Cerebellar nuclear complex (tissue), 1 donor: ENCODE measurements around the gene TNFSF12.

Experiments
- DNase-seq, 2 experiments: peaks; one replicate each; lab custom pipeline; 2025; lab: John Stamatoyannopoulos, UW

TNFSF12 gene

GRCh38 chr17:7544911-7545310, 3.9 kb upstream of the TNFSF12 start:
- no peak for DNase-seq

DNA sequence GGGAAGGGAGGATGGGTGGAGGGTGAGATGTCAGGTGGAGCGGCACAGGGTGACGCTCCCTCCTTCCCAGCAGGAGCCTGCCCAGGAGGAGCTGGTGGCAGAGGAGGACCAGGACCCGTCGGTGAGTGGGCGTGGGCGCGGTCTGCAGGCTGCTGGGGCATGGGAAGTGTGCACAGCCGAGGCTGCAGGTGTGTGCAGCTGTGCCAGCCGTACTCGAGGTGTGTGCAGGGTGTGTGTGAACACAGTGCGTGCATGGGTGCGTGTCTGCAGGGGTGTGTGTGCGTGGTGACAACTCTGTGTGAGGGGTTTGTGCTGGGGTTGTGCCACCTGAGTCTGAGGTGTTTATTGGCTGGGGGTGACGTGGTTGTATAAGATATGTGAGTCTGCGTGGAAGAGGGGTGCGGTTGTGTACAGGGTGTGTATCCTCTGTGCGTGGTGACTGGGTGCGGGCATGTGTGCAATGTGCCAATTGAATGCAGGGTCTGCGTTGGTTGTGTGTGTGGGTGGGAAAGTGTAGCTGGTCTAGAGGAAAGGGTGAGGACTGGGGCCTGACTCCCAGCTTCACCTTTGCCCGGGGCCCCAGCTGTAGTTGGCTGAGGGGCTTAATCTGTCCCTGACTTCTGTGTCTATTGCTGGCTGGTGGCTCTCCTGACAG, 670 bp downstream of the TNFSF12 start:
- no peak for DNase-seq

GRCh38 chr17:7550344-7550743, 1.5 kb downstream of the TNFSF12 start:
- no peak for DNase-seq

GRCh38 chr17:7551396-7551795, 2.5 kb downstream of the TNFSF12 start:
- no peak for DNase-seq

DNA sequence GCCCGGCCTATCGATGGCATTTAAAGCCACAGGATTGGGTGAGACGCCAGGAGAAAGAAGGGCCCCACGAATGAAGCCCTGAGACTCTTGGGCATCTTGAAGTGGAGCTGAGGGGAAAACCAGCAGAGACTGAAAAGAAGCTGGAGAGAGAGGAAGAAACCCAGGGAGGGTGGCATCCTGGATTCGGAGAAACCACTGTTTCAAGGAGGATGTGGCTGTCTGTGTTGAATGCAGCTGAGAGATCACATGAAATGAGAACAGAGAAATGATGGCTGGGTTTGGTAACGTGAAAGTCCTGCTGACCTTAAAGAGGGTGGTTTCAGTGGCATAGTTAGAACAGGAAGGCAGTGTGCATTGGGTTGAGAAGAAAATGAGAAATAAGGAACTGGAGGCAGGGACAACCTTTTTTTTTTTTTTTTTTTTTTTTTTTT, 3.8 kb downstream of the TNFSF12 start:
- DNase-seq: no peak

- no peak for DNase-seq
These were observed 4.5 kb downstream of the TNFSF12 start for GRCh38 chr17:7553356-7553755.

GRCh38 chr17:7555320-7555948, 6.6 kb downstream of the TNFSF12 start:
- no peak for DNase-seq

- DNase-seq: no peak
These were observed 7.8 kb downstream of the TNFSF12 start for GRCh38 chr17:7556627-7557026.

DNA sequence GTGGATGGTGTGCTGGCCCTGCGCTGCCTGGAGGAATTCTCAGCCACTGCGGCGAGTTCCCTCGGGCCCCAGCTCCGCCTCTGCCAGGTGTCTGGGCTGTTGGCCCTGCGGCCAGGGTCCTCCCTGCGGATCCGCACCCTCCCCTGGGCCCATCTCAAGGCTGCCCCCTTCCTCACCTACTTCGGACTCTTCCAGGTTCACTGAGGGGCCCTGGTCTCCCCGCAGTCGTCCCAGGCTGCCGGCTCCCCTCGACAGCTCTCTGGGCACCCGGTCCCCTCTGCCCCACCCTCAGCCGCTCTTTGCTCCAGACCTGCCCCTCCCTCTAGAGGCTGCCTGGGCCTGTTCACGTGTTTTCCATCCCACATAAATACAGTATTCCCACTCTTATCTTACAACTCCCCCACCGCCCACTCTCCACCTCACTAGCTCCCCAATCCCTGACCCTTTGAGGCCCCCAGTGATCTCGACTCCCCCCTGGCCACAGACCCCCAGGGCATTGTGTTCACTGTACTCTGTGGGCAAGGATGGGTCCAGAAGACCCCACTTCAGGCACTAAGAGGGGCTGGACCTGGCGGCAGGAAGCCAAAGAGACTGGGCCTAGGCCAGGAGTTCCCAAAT, 8.4 kb downstream of the TNFSF12 start:
- no peak for DNase-seq

DNA sequence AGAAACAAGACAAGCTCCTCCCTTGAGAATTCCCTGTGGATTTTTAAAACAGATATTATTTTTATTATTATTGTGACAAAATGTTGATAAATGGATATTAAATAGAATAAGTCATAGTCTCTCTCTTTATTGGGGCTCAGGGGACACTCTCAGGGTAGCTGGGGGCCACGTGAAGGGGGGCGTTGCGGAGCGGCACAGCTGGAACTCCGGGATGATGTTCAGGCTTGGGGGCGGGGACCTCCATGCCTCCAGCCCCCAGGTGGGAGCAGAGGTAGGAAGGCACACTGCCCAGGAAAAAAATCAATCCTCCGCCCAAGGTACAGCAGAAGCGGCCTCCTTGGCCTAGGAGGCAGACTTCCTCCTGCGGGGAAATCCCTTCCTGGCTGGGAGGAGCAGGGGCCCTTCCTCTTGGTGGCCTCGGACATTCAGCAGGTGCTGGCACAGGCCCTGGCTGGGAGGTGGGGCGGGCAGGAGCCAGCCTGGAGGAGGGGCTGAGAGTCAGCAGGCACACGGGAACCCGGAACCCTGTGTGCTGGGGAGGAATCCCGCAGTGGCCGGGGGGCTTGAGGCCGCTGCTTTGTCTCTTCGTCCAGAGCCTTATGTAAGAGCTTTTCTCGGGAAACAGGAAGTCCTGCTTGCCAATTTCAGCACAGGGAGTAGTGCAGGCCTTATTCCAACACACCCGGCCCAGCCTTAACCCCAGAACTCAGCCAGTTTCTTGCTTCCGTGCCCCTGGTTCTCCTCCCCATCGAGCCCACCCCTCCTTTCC, 9.1 kb downstream of the TNFSF12 start:
- DNase-seq: peak in 1 of 2 experiments; percentile 36

- DNase-seq: no peak
These were observed 9.9 kb downstream of the TNFSF12 start, which contains the start of gene TNFSF13 for GRCh38 chr17:7558544-7559319. TNFSF13 (plus strand) TSS chr17:7558750; CDS start chr17:7559040, 290 bp downstream.

DNA sequence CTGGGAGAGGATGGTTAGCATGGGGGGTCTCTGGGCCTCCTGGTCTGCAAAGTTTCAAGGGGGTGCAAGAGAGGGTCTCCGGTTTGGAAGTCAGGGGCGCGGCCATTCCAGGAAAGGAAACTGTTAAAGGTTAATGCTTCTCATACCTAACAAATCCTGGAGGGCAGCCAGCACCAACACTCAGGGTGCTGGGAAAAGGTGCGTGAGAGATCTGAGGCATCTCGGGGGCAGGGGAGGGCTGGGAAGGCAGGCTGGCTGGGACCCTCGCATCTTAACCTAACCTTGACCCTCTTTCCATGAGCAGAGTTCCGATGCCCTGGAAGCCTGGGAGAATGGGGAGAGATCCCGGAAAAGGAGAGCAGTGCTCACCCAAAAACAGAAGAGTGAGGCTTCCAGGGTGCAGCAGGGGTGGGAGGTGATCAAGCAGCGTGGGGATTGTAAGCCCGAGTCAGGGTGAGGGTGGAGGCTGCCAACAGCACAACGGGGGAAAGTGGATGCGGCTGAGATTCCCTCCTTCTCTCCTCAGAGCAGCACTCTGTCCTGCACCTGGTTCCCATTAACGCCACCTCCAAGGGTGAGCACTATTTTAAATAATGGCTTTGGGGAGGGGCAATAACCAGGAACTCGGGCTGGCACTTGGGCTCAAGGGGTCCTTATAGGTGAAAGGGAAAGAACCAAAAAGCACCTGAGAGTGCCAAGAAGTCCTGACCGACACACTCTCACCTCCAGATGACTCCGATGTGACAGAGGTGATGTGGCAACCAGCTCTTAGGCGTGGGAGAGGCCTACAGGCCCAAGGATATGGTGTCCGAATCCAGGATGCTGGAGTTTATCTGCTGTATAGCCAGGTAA, 10.7 kb downstream of the TNFSF12 start:
- no peak for DNase-seq

DNA sequence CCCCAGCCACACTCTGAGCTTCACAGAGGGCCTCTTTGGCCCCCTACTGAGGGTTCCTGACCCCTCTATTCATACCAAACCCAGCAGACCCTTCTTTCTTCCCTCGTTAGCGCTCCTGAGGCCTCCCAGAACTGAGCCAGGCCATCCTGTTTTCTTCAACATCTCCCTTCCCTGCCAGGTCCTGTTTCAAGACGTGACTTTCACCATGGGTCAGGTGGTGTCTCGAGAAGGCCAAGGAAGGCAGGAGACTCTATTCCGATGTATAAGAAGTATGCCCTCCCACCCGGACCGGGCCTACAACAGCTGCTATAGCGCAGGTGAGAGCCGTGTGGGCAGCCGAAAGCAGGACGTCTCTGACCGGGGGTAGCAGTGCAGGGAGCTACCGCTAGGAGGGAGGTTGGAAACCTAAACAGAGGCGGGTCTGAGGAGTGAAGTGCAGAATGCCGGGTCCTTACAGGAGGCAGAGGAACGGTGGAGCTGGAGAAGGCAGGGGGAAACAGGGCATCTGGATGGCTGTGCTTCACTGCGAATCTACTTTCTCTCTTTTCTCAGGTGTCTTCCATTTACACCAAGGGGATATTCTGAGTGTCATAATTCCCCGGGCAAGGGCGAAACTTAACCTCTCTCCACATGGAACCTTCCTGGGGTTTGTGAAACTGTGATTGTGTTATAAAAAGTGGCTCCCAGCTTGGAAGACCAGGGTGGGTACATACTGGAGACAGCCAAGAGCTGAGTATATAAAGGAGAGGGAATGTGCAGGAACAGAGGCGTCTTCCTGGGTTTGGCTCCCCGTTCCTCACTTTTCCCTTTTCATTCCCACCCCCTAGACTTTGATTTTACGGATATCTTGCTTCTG, 11.5 kb downstream of the TNFSF12 start:
- DNase-seq: peak in 1 of 2 experiments; percentile 19

GRCh38 chr17:7561028-7561575, 12.2 kb downstream of the TNFSF12 start:
- peak in 1 of 2 experiments; percentile 46 for DNase-seq

GRCh38 chr17:7561589-7562207, 12.8 kb downstream of the TNFSF12 start, which contains the start of gene SENP3:
SENP3 (plus strand) TSS chr17:7561919; CDS start chr17:7563077, 1,158 bp downstream.
- peak in 1 of 2 experiments; percentile 41 for DNase-seq

DNA sequence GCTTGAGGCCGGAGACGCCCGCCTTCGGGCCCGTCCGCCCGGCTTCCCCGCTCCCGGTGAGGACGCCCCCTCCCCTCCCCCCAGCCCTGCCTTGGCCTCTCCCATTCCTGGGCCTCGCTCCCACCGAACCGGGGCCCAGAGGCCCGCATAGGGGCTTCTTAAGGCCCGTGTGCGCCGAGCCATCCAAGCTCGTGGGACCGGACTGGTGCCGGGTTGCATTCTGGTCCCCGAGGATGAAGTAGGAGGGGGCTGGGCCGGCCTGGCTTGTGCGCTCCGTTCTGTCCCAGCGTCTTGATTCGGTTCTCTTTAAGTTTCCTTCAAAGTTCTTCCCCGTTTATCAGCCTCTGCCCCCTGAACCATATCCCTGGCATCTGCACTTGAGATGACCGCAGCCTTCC, 13.3 kb downstream of the TNFSF12 start:
- DNase-seq: no peak

- DNase-seq: no peak
These were observed 14.4 kb downstream of the TNFSF12 start for GRCh38 chr17:7563115-7563869.

- DNase-seq: no peak
These were observed 20.7 kb downstream of the TNFSF12 start for GRCh38 chr17:7569571-7569970.
